Cardiac muscle cell (in vitro differentiated cells and primary cell): ENCODE data around the gene TTBK1. TPM values are rescaled to one million over a fixed set of nuclear protein-coding genes. Genes with fewer than 3 reads are reported as not detected.

Source experiments
- DNase-seq, 2 donors: peaks; one replicate each; pipeline versions ENCODE4 v3.0.0 to v3.0.0-alpha.2; 2010 to 2017; ENCODE audit warnings: low read depth in 1 of 2, low spot score in 1 of 2
- H3K27ac ChIP-seq: fragments of 200-600 bp; sonication (generic); 2 replicates; pipeline ENCODE4 v1.5.1; 2016
- H3K27me3 ChIP-seq: fragments of 200-600 bp; sonication (generic); 2 replicates; pipeline ENCODE4 v1.6.0; 2016; ENCODE audit warnings: control low read depth
- H3K36me3 ChIP-seq: fragments of 200-600 bp; sonication (generic); 2 replicates; pipeline ENCODE4 v1.5.1; 2016; ENCODE audit warnings: control low read depth
- H3K4me1 ChIP-seq: fragments of 200-600 bp; sonication (generic); 2 replicates; pipeline ENCODE4 v1.8.1; 2017; ENCODE audit warnings: low read depth, mild to moderate bottlenecking, mixed run types
- H3K4me3 ChIP-seq: fragments of 200-600 bp; sonication (generic); 2 replicates; pipeline ENCODE4 v1.5.1; 2016; ENCODE audit warnings: mild to moderate bottlenecking
- H3K9me3 ChIP-seq: fragments of 200-600 bp; sonication (generic); 2 replicates; pipeline ENCODE4 v1.5.1; 2017; ENCODE audit warnings: low read depth, mild to moderate bottlenecking, control low read depth
- polyA plus RNA-seq: library from polyadenylated mRNA; unstranded; fragments of >200 nt; fragmentation: Nextera tagmentation; extraction: Ambion mirVana; gene quantifications from 2 replicates; pipeline ENCODE4 v1.2.1, GENCODE V29; 2016
- total RNA-seq: library from RNA; depleted of rRNA; stranded (reverse); fragments of >200 nt; gene quantifications from 2 replicates; pipeline ENCODE4 v1.2.3, GENCODE V29; 2016
- TF ChIP-seq, protein P1 (sequence below): IDR thresholded peaks from 2 replicates; pipeline ENCODE4 v1.5.1; 2012; ENCODE audit warnings: low read depth, mild to moderate bottlenecking, low read length

Gene TTBK1
- total and polyA plus RNA-seq, 2 experiments from 2014 or later, result 0.15 to 1.0 TPM

DNA sequence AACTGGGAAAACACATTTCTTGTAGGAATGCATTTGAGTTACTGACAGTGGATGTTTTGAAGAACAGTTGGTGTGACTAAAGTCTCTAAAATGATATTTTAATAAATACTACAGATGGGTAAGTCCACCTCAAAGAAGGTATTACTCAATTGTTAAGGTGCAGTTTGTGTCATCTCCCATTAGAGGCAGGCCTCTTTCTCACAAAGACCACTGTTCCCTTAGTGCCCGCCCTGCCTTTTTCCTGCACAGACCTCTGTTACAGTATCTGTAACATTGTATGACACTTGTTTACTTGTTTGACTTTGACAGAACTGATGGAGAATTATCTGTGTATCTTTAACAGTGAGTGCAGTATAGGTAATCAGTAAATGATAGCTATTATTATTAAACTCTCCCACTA is 70.5 kb downstream of the TTBK1 start:
- Histone ChIP-seq H3K4me3 (no peak overlapping the region), H3K9me3 (no peaks in the 10 kb centered on the region), H3K36me3 (no peaks in the 10 kb centered on the region), H3K27ac (no peak overlapping the region), H3K27me3 (peaks cover 6% of the 10 kb centered on the region), H3K4me1 (no peaks in the 10 kb centered on the region)
- TF ChIP-seq, protein P1, sequence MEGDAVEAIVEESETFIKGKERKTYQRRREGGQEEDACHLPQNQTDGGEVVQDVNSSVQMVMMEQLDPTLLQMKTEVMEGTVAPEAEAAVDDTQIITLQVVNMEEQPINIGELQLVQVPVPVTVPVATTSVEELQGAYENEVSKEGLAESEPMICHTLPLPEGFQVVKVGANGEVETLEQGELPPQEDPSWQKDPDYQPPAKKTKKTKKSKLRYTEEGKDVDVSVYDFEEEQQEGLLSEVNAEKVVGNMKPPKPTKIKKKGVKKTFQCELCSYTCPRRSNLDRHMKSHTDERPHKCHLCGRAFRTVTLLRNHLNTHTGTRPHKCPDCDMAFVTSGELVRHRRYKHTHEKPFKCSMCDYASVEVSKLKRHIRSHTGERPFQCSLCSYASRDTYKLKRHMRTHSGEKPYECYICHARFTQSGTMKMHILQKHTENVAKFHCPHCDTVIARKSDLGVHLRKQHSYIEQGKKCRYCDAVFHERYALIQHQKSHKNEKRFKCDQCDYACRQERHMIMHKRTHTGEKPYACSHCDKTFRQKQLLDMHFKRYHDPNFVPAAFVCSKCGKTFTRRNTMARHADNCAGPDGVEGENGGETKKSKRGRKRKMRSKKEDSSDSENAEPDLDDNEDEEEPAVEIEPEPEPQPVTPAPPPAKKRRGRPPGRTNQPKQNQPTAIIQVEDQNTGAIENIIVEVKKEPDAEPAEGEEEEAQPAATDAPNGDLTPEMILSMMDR, result no peak
- DNase-seq, result no peak

DNA sequence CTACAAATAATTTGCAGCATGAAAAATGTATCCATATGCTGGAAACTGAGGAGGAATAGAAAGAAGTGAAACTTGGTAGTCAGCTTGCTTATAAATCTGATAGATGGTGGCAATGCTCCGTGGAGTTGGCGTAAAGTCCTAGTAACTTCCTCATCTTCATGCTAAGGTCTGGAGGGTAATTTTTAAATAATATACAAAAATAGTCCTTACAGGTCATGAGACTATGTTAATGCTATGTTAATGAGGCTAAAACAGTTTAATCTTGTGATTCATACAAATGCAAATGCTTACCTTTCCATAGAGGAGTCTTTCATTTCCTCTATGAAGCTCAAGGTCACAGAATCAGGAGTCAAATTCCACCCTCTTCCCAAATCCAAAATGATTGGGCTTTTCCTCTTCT is 74.7 kb downstream of the TTBK1 start:
- H3K27ac ChIP-seq, result no peak overlapping the region
- no peak for DNase-seq
- H3K4me3 ChIP-seq, result no peak overlapping the region
- TF ChIP-seq, protein P1, result no peak
- no peaks in the 10 kb centered on the region for H3K4me1 ChIP-seq
- no peaks in the 10 kb centered on the region for H3K27me3 ChIP-seq
- no peaks in the 10 kb centered on the region for H3K9me3 ChIP-seq
- no peaks in the 10 kb centered on the region for H3K36me3 ChIP-seq

DNA sequence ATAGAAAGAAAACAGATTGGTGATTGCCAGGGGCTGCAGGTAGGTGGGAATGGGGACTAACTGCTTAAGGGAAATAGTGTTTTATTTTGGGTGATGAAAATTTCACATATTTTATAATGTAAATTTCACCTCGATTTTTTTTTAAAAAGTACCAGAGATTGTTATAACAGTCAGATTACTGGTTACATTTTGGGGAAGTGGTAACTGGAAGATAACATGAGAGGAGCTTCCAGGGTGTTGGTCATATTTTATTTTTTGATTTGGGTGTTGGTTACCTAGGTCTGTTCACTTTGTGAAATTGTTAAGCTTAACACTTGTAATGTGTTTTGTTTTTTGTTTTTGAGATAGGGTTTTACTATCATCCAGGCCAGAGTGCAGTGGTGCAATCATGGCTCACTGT is 82.6 kb downstream of the TTBK1 start:
- no peak for DNase-seq
- no peaks in the 10 kb centered on the region for H3K27me3 ChIP-seq
- H3K27ac ChIP-seq, result no peak overlapping the region
- H3K9me3 ChIP-seq, result no peaks in the 10 kb centered on the region
- H3K4me1 ChIP-seq, result peaks cover 9% of the 10 kb centered on the region
- no peaks in the 10 kb centered on the region for H3K36me3 ChIP-seq
- H3K4me3 ChIP-seq, result no peak overlapping the region
- TF ChIP-seq, protein P1, result no peak

DNA sequence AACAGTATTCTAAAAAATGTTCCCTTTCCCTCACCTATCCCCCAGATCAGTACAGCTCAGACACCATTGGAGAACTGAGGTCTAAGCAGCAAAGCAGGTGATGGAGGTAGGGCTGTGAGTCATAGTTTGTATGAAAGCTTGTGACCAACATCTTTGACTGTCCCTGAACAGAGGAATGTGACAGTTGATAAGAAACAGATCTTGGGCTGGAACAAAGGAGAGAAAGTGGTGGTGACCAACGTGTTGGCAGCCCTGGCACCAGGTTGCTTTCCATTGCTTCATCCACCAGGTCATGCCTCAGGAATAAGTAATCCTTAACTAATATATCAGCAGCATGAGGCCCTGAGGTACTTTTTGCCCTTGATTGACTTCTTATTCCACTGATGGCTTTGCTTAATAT is 85.2 kb downstream of the TTBK1 start:
- Histone ChIP-seq H3K27ac (peak overlapping the region; percentile 87), H3K36me3 (no peaks in the 10 kb centered on the region), H3K4me1 (peaks cover 9% of the 10 kb centered on the region), H3K27me3 (no peaks in the 10 kb centered on the region), H3K9me3 (no peaks in the 10 kb centered on the region), H3K4me3 (no peak overlapping the region)
- peak in 1 of 2 donors; percentile 53 for DNase-seq
- TF ChIP-seq, protein P1, result no peak

DNA sequence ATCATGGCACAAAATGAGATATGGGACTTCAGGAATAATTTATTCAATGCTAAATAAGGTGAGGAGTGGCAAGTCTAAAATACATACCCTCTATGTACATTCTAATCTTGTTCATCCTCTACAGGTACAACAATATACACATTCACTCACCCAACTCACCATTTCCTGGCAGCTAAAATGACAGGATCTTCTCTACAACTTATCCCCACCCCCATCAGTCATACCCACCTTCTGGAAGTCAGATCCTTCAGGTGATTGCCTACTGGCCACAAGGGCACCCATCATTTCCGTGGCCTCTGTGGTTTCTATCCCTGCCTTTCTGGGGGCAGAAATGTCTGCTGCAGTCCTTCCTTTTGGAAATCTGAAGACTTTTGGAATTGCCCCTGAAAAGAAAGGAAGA is 88.2 kb downstream of the TTBK1 start:
- Histone ChIP-seq H3K4me3 (no peak overlapping the region), H3K27me3 (no peaks in the 10 kb centered on the region), H3K9me3 (no peaks in the 10 kb centered on the region), H3K36me3 (peaks cover 4% of the 10 kb centered on the region), H3K4me1 (peaks cover 9% of the 10 kb centered on the region), H3K27ac (no peak overlapping the region)
- DNase-seq, result no peak
- TF ChIP-seq, protein P1, result no peak

DNA sequence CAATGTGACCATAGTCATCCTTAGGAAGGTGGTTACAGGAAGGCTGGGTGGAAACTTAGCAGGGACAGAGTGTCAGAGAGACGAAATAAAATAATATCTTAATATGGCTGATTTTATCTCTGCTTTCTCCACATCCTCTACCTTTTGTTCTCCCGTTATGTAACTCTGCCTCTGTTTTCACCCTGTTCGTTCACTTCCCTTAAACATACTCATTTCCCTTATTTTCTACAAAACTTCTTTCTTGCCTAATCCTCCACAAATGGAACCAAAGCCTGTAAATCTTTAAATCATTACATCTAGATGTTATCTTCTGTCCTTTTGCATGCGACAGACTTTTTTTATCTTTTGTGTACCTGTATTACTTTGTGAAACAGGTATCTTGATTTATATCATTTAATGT is 88.6 kb downstream of the TTBK1 start:
- Histone ChIP-seq H3K4me1 (peaks cover 9% of the 10 kb centered on the region), H3K4me3 (no peak overlapping the region), H3K9me3 (no peaks in the 10 kb centered on the region), H3K27ac (no peak overlapping the region), H3K27me3 (no peaks in the 10 kb centered on the region), H3K36me3 (peaks cover 4% of the 10 kb centered on the region)
- TF ChIP-seq, protein P1, result no peak
- no peak for DNase-seq
